IMR-90 (cell line): ENCODE measurements around the gene ADAMTSL2. TPM values are rescaled to one million over a fixed set of nuclear protein-coding genes. Genes with fewer than 3 reads are reported as not detected.
A peak's percentile ranks its signal among the peaks of the same experiment; 100 is the strongest.

Experiments
- ATAC-seq: fragments of 200-7000 bp; cut with Tn5 transposase; 2 replicates; pipeline ENCODE4 v1.9.1; 2020; ENCODE audit warnings: low read depth, mild to moderate bottlenecking, moderate library complexity
- BruUV-seq: library from RNA; stranded (reverse); fragments of 400-500 nt; replicated peaks from 2 replicates; lab custom pipeline; 2021; lab: Mats Ljungman, UMichigan
- CTCF ChIA-PET: fragments of 300-600 bp; formaldehyde crosslinking; extraction: SDS; loops from one replicate; lab custom pipeline; 2021; ENCODE audit warnings: antibody characterized with exemption; lab: Yijun Ruan, JAX
- POLR2A ChIA-PET: fragments of 300-600 bp; sonication (Branson Sonifier 250); formaldehyde crosslinking; loops from one replicate; lab custom pipeline; 2022; ENCODE audit warnings: antibody characterized with exemption; ENCODE audit not compliant: unreplicated experiment; lab: Charles Lee
- DNase-seq: peaks from one replicate; pipeline ENCODE4 v3.0.0; 2013
- H2AFZ ChIP-seq: replicated peaks from 2 replicates; pipeline ENCODE3; 2013; ENCODE audit warnings: low read length, mild to moderate bottlenecking; ENCODE audit not compliant: poor library complexity
- H2AK5ac ChIP-seq: 2 replicates; pipeline ENCODE4 v1.6.1; 2013; ENCODE audit warnings: low read depth, low read length, inconsistent platforms
- H2AK9ac ChIP-seq: replicated peaks from 2 replicates; pipeline ENCODE3; 2013; ENCODE audit warnings: mild to moderate bottlenecking, low read depth, low read length, moderate library complexity; ENCODE audit not compliant: poor library complexity
- H2BK120ac ChIP-seq: 2 replicates; pipeline ENCODE4 v1.6.1; 2013; ENCODE audit warnings: low read depth, low read length, inconsistent platforms
- H2BK15ac ChIP-seq: 3 replicates; pipeline ENCODE4 v1.6.1; 2013; ENCODE audit warnings: low read depth, low read length, inconsistent platforms
- H2BK20ac ChIP-seq: 2 replicates; pipeline ENCODE4 v1.6.1; 2013; ENCODE audit warnings: low read depth, mild to moderate bottlenecking, inconsistent platforms, low read length, moderate library complexity
- H2BK5ac ChIP-seq: 2 replicates; pipeline ENCODE4 v1.6.1; 2013; ENCODE audit warnings: mild to moderate bottlenecking, low read depth, low read length, inconsistent platforms; ENCODE audit not compliant: poor library complexity, severe bottlenecking
- H3K14ac ChIP-seq: replicated peaks from 2 replicates; pipeline ENCODE4 v1.6.1; 2013; ENCODE audit warnings: low read depth, low read length, inconsistent platforms
- H3K18ac ChIP-seq: 2 replicates; pipeline ENCODE4 v1.6.1; 2013; ENCODE audit warnings: low read depth, low read length, control low read depth
- H3K23ac ChIP-seq: 2 replicates; pipeline ENCODE4 v1.6.1; 2013; ENCODE audit warnings: low read depth, low read length, inconsistent platforms
- H3K27ac ChIP-seq: 2 replicates; pipeline ENCODE4 v1.5.1; 2013; ENCODE audit warnings: mild to moderate bottlenecking, control low read depth, low read length; ENCODE audit not compliant: insufficient read depth
- H3K27me3 ChIP-seq: 2 replicates; pipeline ENCODE4 v1.6.1; 2013; ENCODE audit warnings: low read length; ENCODE audit not compliant: control insufficient read depth, insufficient read depth
- H3K36me3 ChIP-seq: 2 replicates; pipeline ENCODE4 v1.6.1; 2013; ENCODE audit warnings: low read length, mixed read lengths; ENCODE audit not compliant: control insufficient read depth, insufficient read depth
- H3K4ac ChIP-seq: 2 replicates; pipeline ENCODE4 v1.6.1; 2013; ENCODE audit warnings: low read depth, low read length, inconsistent platforms
- H3K4me1 ChIP-seq: 2 replicates; pipeline ENCODE4 v1.6.1; 2013; ENCODE audit warnings: low read length, mixed read lengths; ENCODE audit not compliant: control insufficient read depth, insufficient read depth
- H3K4me2 ChIP-seq: 2 replicates; pipeline ENCODE4 v1.6.1; 2013; ENCODE audit warnings: low read depth, mild to moderate bottlenecking, control low read depth, low read length, moderate library complexity
- H3K4me3 ChIP-seq: 2 replicates; pipeline ENCODE4 v1.5.1; 2013; ENCODE audit warnings: low read depth, mild to moderate bottlenecking, control low read depth, low read length, moderate library complexity; ENCODE audit not compliant: insufficient read depth
- H3K56ac ChIP-seq: 2 replicates; pipeline ENCODE4 v1.6.1; 2013; ENCODE audit warnings: low read length, inconsistent platforms; ENCODE audit not compliant: insufficient read depth; ENCODE audit errors: extremely low read depth
- H3K79me1 ChIP-seq, 2 experiments: 2 replicates each; pipeline ENCODE4 v1.6.1; 2013; ENCODE audit warnings: low read length in 2 of 2, inconsistent platforms in 1 of 2, low read depth in 1 of 2
- H3K9ac ChIP-seq: 2 replicates; pipeline ENCODE4 v1.6.1; 2013; ENCODE audit warnings: low read depth, low read length, control low read depth
- H3K9me1 ChIP-seq: 2 replicates; pipeline ENCODE4 v1.6.1; 2013; ENCODE audit warnings: low read length, inconsistent platforms; ENCODE audit not compliant: insufficient read depth
- H3K9me3 ChIP-seq: 2 replicates; pipeline ENCODE4 v1.6.1; 2013; ENCODE audit warnings: low read length; ENCODE audit not compliant: control insufficient read depth, insufficient read depth
- H4K20me1 ChIP-seq: 2 replicates; pipeline ENCODE4 v1.6.1; 2013; ENCODE audit warnings: low read length, inconsistent platforms; ENCODE audit not compliant: insufficient read depth
- H4K5ac ChIP-seq: 2 replicates; pipeline ENCODE4 v1.6.1; 2013; ENCODE audit warnings: mild to moderate bottlenecking, low read depth, low read length, control low read depth
- H4K8ac ChIP-seq, 2 experiments: 2 replicates each; pipeline ENCODE4 v1.6.1; 2013; ENCODE audit warnings: low read depth in 2 of 2, low read length in 2 of 2, control low read depth in 1 of 2, inconsistent platforms in 1 of 2
- H4K91ac ChIP-seq: 2 replicates; pipeline ENCODE4 v1.6.1; 2013; ENCODE audit warnings: low read depth, low read length, inconsistent platforms; ENCODE audit not compliant: insufficient read depth
- BHLHE40 ChIP-seq: fragments of 150-350 bp; IDR thresholded peaks from 2 replicates; pipeline ENCODE4 v1.6.1; 2016; ENCODE audit warnings: mild to moderate bottlenecking, low read depth, low read length
- CEBPB ChIP-seq: IDR thresholded peaks from 2 replicates; pipeline ENCODE4 v1.6.1; 2012; ENCODE audit warnings: low read depth, low read length, improper control_type of control experiment
- CTCF ChIP-seq: conservative IDR thresholded peaks from 2 replicates; pipeline ENCODE4 v1.5.1; 2012; ENCODE audit warnings: mild to moderate bottlenecking, low read depth, low read length, improper control_type of control experiment
- ELK1 ChIP-seq: fragments of 150-350 bp; IDR thresholded peaks from 2 replicates; pipeline ENCODE4 v1.6.1; 2016; ENCODE audit warnings: low read depth, mild to moderate bottlenecking, low read length, moderate library complexity, borderline replicate concordance
- FOS ChIP-seq: fragments of 150-350 bp; IDR thresholded peaks from 2 replicates; pipeline ENCODE4 v1.6.1; 2016; ENCODE audit warnings: low read depth, low read length
- MAFK ChIP-seq: IDR thresholded peaks from 2 replicates; pipeline ENCODE4 v1.6.1; 2012; ENCODE audit warnings: low read depth, low read length, improper control_type of control experiment
- MXI1 ChIP-seq: IDR thresholded peaks from 2 replicates; pipeline ENCODE4 v1.6.1; 2012; ENCODE audit warnings: low read depth, mild to moderate bottlenecking, low read length, moderate library complexity, borderline replicate concordance
- POLR2A ChIP-seq: IDR thresholded peaks from 2 replicates; pipeline ENCODE4 v1.6.1; 2012; ENCODE audit warnings: mild to moderate bottlenecking, low read depth, low read length
- RAD21 ChIP-seq: IDR thresholded peaks from 2 replicates; pipeline ENCODE4 v1.6.1; 2012; ENCODE audit warnings: low read length, improper control_type of control experiment
- RCOR1 ChIP-seq: IDR thresholded peaks from 2 replicates; pipeline ENCODE4 v1.6.1; 2012; ENCODE audit warnings: mild to moderate bottlenecking, low read length, improper control_type of control experiment; ENCODE audit not compliant: insufficient replicate concordance
- RFX5 ChIP-seq: IDR thresholded peaks from 2 replicates; pipeline ENCODE4 v1.8.0; 2012; ENCODE audit warnings: low read depth, mild to moderate bottlenecking, low read length, moderate library complexity
- SMC3 ChIP-seq: fragments of 150-350 bp; IDR thresholded peaks from 2 replicates; pipeline ENCODE4 v1.6.1; 2016; ENCODE audit warnings: low read depth, mild to moderate bottlenecking, antibody characterized with exemption, low read length, moderate library complexity
- USF2 ChIP-seq: fragments of 150-350 bp; IDR thresholded peaks from 2 replicates; pipeline ENCODE4 v1.6.1; 2017; ENCODE audit warnings: mild to moderate bottlenecking, antibody characterized with exemption, low read length, low read depth
- WGBS, 2 experiments: methylation state at CpG; one replicate each; pipeline versions ENCODE4 v1.1.5 to v1.1.7; 2013; ENCODE audit warnings: missing lambda C conversion rate in 2 of 2; ENCODE audit not compliant: insufficient read length in 1 of 2; ENCODE audit errors: extremely low coverage in 2 of 2; 5-methylcytosine and 5-hydroxymethylcytosine counted together
- dilution Hi-C: fragments of 300-500 bp; cut with HindIII; formaldehyde crosslinking; loops from one replicate; pipeline ENCODE4 v1.14.3; 2018; ENCODE audit warnings: low sequenced_read_pairs; ENCODE audit not compliant: unreplicated experiment
- in situ Hi-C: fragments of 300-500 bp; cut with MboI; formaldehyde crosslinking; loops from 3 replicates; pipeline ENCODE4 v1.14.3; 2019; ENCODE audit warnings: low sequenced_read_pairs, inconsistent platforms, mixed read lengths
- intact Hi-C: fragments of 100-400 bp; cut with micrococcal nuclease; formaldehyde crosslinking; loops from 2 replicates; pipeline ENCODE4 v1.10.0; 2022
- polyA plus RNA-seq, 3 experiments: library from polyadenylated mRNA; depleted of rRNA; stranded (reverse); fragments of >200 nt; gene quantifications; 2 replicates each; pipeline ENCODE4 v1.2.3, GENCODE V29; 2012; ENCODE audit warnings: low replicate concordance in 1 of 3
- total RNA-seq: library from RNA; depleted of rRNA; stranded (reverse); fragments of >200 nt; gene quantifications from 2 replicates; pipeline ENCODE4 v1.2.3, GENCODE V29; 2012

Gene ADAMTSL2
- total and polyA plus RNA-seq, 2 of the 4 experiments (the other 2 are of a cell fraction) = not detected

- Histone ChIP-seq H3K23ac (no peak overlapping the region), H2AK9ac (no peak overlapping the region), H2AFZ (peak overlapping the region; percentile 46), H2AK5ac (no peak overlapping the region), H4K5ac (no peak overlapping the region), H3K9ac (no peak overlapping the region), H3K27ac (no peak overlapping the region), H3K9me1 (no peaks in the 10 kb centered on the region), H2BK20ac (no peak overlapping the region), H4K8ac (no peak overlapping the region), H3K4me3 (no peak overlapping the region), H4K20me1 (no peaks in the 10 kb centered on the region), H2BK120ac (no peak overlapping the region), H3K27me3 (peaks cover 40% of the 10 kb centered on the region; the same call in 1 of the 2 replicates), H3K4me2 (no peak overlapping the region), H3K18ac (no peak overlapping the region), H4K91ac (no peak overlapping the region), H3K79me1 (no peaks in the 10 kb centered on the region), H2BK15ac (no peak overlapping the region), H3K36me3 (no peaks in the 10 kb centered on the region), H3K4me1 (peaks cover 4% of the 10 kb centered on the region; the same call in 1 of the 2 replicates), H2BK5ac (no peak overlapping the region), H3K4ac (no peak overlapping the region), H3K56ac (no peak overlapping the region), H3K14ac (no peak overlapping the region), H3K9me3 (no peaks in the 10 kb centered on the region)
- ChIA-PET POLR2A (no interaction called here), CTCF (no interaction called here)
- DNase-seq (peak; percentile 28), ATAC-seq (no peak)
- WGBS, 2 experiments = 65% methylated on average over 4 of the region's 34 CpGs; no CpG with 5 or more reads in 1 of the 2 experiments
- dilution Hi-C loops = no loop called here
- in situ Hi-C loops = no loop called here
- no peak for TF ChIP-seq RAD21
- TF ChIP-seq USF2 = no peak
- TF ChIP-seq MXI1 = no peak
- no peak for TF ChIP-seq CEBPB
- TF ChIP-seq ELK1 = no peak
- TF ChIP-seq POLR2A = no peak
- TF ChIP-seq CTCF = no peak
- no peak for TF ChIP-seq BHLHE40
- TF ChIP-seq FOS = no peak
- no peak for TF ChIP-seq RCOR1
- no peak for TF ChIP-seq MAFK
- no peak for TF ChIP-seq SMC3
- no peak for TF ChIP-seq RFX5
- intact Hi-C loops = no loop called here
- no TSS peak for BruUV-seq
Measured at GRCh38 chr9:133576875-133577736, 42.6 kb downstream of the ADAMTSL2 start.
